Upper lobe of right lung (tissue), 1 donor: ENCODE data around the gene KRTAP5-7. TPM values are rescaled to one million over a fixed set of nuclear protein-coding genes. Genes with fewer than 3 reads are reported as not detected.

ENCODE experiments used
- ATAC-seq: fragments of 200-7000 bp; cut with Tn5 transposase; one replicate; pipeline ENCODE4 v1.9.1; 2020; ENCODE audit warnings: mild to moderate bottlenecking, moderate library complexity
- DNase-seq: peaks from one replicate; pipeline ENCODE4 v3.0.0-alpha.2; 2020
- H3K27ac ChIP-seq: fragments of 200-600 bp; one replicate; pipeline ENCODE4 v1.8.0; 2022
- H3K27me3 ChIP-seq: fragments of 200-600 bp; one replicate; pipeline ENCODE4 v1.8.0; 2022; ENCODE audit warnings: mild to moderate bottlenecking
- H3K36me3 ChIP-seq: fragments of 200-600 bp; one replicate; pipeline ENCODE4 v1.8.0; 2022
- H3K4me1 ChIP-seq: fragments of 200-600 bp; one replicate; pipeline ENCODE4 v1.8.0; 2022
- H3K4me3 ChIP-seq: fragments of 200-600 bp; one replicate; pipeline ENCODE4 v1.8.0; 2022; ENCODE audit warnings: mild to moderate bottlenecking
- H3K9me3 ChIP-seq: fragments of 200-600 bp; one replicate; pipeline ENCODE4 v1.8.0; 2022
- intact Hi-C: fragments of 100-400 bp; cut with DNase I; formaldehyde crosslinking; loops from one replicate; pipeline ENCODE4 v1.11.0; 2022
- total RNA-seq: library from RNA; stranded (reverse); fragmentation: NEBNext Ultra II Directional; extraction: Animal tissue kit (Norgen Biotek cat#: 25700); gene quantifications from one replicate; pipeline ENCODE4 v1.2.1, GENCODE V29; 2021
- TF ChIP-seq, protein P1 (sequence below): fragments of 200-600 bp; IDR thresholded peaks from one replicate; pipeline ENCODE4 v1.8.0; 2022; ENCODE audit warnings: antibody characterized with exemption
- donor health status: DM: no; HTN: yes; CAD: no; lungs with severe emphysema.

KRTAP5-7 gene
- total RNA-seq, 1 donor from 2014 or later = 0.46 TPM

DNA sequence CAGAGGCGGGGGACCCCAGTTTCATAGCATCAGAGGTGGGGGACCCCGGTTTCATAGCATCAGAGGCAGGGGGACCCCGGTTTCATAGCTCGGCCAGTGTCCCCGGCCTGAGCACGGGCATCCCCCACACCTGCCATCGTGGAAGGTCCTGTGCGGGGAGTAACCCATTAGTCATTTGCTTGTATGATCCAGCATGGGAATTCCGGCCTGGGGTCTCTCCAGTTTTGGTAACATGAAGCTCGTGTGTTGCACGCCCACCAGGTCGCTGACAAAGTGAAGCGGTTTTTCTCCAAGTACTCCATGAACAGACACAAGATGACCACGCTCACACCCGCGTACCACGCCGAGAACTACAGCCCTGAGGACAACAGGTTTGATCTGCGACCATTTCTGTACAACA, 29.0 kb upstream of the KRTAP5-7 start:
- Histone ChIP-seq H3K27me3 (no peaks in the 10 kb centered on the region), H3K36me3 (peaks cover 80% of the 10 kb centered on the region), H3K4me3 (no peak overlapping the region), H3K4me1 (no peaks in the 10 kb centered on the region), H3K27ac (no peak overlapping the region), H3K9me3 (no peaks in the 10 kb centered on the region)
- TF ChIP-seq, protein P1, sequence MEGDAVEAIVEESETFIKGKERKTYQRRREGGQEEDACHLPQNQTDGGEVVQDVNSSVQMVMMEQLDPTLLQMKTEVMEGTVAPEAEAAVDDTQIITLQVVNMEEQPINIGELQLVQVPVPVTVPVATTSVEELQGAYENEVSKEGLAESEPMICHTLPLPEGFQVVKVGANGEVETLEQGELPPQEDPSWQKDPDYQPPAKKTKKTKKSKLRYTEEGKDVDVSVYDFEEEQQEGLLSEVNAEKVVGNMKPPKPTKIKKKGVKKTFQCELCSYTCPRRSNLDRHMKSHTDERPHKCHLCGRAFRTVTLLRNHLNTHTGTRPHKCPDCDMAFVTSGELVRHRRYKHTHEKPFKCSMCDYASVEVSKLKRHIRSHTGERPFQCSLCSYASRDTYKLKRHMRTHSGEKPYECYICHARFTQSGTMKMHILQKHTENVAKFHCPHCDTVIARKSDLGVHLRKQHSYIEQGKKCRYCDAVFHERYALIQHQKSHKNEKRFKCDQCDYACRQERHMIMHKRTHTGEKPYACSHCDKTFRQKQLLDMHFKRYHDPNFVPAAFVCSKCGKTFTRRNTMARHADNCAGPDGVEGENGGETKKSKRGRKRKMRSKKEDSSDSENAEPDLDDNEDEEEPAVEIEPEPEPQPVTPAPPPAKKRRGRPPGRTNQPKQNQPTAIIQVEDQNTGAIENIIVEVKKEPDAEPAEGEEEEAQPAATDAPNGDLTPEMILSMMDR = no peak
- ATAC-seq (no peak), DNase-seq (no peak)
- intact Hi-C loops = no loop called here

DNA sequence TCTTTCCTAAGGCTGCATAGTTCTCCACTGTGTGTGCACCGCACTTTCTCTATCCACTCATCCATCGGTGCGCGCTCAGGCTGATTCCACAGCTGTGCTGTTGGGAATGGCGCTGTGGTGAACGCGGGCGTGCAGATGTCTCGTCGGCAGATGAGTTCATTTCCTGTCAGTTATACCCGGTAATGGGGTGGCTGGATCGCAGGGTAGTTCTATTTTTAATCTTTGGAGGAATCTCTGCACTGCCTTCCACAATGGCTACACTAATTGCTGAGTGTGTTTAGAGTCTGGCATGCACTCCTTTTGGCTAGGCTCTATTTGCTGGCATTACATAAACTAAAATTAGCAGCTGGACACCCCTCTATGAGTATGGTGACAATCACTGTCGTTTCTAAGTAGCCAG, 27.9 kb upstream of the KRTAP5-7 start:
- TF ChIP-seq, protein P1 = no peak
- no peak overlapping the region for H3K27ac ChIP-seq
- H3K4me1 ChIP-seq = no peaks in the 10 kb centered on the region
- ATAC-seq = no peak
- no peaks in the 10 kb centered on the region for H3K9me3 ChIP-seq
- H3K36me3 ChIP-seq = peaks cover 72% of the 10 kb centered on the region
- no peak overlapping the region for H3K4me3 ChIP-seq
- DNase-seq = no peak
- no peaks in the 10 kb centered on the region for H3K27me3 ChIP-seq
- intact Hi-C loops = no loop called here

DNA sequence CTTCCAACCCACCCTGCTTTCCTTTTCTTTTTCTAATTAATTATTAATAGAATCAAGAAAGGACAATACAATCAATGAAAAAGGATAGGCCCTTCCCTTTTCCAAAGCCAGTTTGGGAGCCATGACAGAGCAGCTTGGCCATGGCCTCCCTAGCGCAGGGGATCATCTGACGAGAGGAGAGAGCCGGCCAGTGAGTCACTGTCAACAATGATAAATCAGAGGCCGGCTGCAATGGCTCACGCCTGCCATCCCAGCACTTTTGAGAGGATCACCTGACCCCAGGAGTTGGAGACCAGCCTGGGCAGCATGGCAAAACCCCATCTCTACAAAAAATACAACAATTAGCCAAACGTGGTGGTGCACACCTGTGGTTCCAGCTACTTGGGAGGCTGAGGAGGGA, 27.5 kb upstream of the KRTAP5-7 start:
- no peak overlapping the region for H3K27ac ChIP-seq
- intact Hi-C loops = no loop called here
- TF ChIP-seq, protein P1 = no peak
- no peaks in the 10 kb centered on the region for H3K4me1 ChIP-seq
- H3K36me3 ChIP-seq = peaks cover 69% of the 10 kb centered on the region
- H3K9me3 ChIP-seq = no peaks in the 10 kb centered on the region
- ATAC-seq (no peak), DNase-seq (no peak)
- H3K27me3 ChIP-seq = no peaks in the 10 kb centered on the region
- H3K4me3 ChIP-seq = no peak overlapping the region

- intact Hi-C loops = no loop called here
- TF ChIP-seq, protein P1 = no peak
- H3K9me3 ChIP-seq = no peaks in the 10 kb centered on the region
- ATAC-seq (peak; percentile 19), DNase-seq (no peak)
- no peak overlapping the region for H3K27ac ChIP-seq
- no peak overlapping the region for H3K4me3 ChIP-seq
- no peaks in the 10 kb centered on the region for H3K4me1 ChIP-seq
- no peaks in the 10 kb centered on the region for H3K27me3 ChIP-seq
- peaks cover 58% of the 10 kb centered on the region for H3K36me3 ChIP-seq
Observed at GRCh38 chr11:71500601-71501021, 26.5 kb upstream of the KRTAP5-7 start.

DNA sequence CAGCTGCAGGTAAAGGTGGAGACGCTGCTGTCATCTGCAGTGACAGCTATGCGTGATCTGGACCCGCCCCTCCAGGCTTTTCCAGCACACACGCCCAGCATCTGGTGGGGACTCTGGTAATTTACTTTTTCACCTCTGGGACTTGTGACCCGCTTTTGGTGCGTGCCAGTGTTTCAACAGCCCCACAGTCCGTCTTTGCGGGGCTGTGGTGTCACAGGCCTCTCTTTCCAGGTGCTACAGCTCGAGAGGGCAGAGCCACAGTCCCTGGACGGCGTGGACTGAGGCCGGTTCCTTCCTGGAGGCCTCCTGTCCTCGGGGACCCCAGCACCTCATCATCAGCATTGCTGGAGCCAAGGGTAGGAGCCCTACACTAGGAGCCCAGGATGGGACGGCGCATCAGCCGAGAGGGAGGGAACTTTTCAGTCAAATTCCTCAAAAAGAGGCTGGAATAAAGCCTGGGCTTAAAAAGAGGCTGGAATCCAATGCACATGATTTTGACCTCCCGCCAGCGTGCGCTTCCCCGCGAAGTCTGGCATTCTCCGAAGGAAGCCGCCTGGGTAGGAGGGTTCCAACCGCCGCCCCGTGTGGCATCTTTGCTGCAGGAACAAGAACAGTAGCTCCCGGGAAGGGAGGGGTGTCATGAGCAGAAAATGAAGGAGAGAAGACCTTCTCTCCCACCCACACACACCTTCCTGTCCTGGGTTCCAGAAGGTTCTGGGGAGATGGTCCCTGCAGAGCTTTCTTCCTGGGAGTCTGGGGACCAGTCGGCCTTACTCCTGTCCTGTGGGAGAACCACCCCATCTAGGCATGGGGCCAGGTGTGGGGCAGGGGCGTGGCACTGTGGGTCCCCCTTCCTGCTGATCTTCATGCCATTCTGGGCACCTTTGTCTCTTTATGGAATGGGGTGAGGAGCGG, 25.7 kb upstream of the KRTAP5-7 start:
- intact Hi-C loops = no loop called here
- no peak for DNase-seq
- peaks cover 51% of the 10 kb centered on the region for H3K36me3 ChIP-seq
- ATAC-seq = no peak
- H3K27ac ChIP-seq = no peak overlapping the region
- no peaks in the 10 kb centered on the region for H3K27me3 ChIP-seq
- H3K4me1 ChIP-seq = no peaks in the 10 kb centered on the region
- no peak overlapping the region for H3K4me3 ChIP-seq
- H3K9me3 ChIP-seq = no peaks in the 10 kb centered on the region
- TF ChIP-seq, protein P1 = no peak
